Motor neuron (in vitro differentiated cells): ENCODE results near the gene ZNF101. TPM values are rescaled to one million over a fixed set of nuclear protein-coding genes. Genes with fewer than 3 reads are reported as not detected.

Experiments
- ATAC-seq, 8 experiments: fragments of 200-7000 bp; cut with Tn5 transposase; replicated peaks in 6 of 8; 2 replicates each; pipeline ENCODE4 v1.8.0; 2021; ENCODE audit warnings: mild to moderate bottlenecking in 8 of 8, moderate library complexity in 8 of 8
- H3K27ac ChIP-seq, 2 donors: fragments of 250-450 bp; sonication (Bioruptor Pico); 2 replicates each; pipeline ENCODE4 v1.9.0; 2021; ENCODE audit warnings: antibody characterized with exemption in 2 of 2, mild to moderate bottlenecking in 2 of 2, moderate library complexity in 1 of 2
- H3K4me1 ChIP-seq, 2 donors: fragments of 250-450 bp; sonication (Bioruptor Pico); replicated peaks in 1 of 2; 2 replicates each; pipeline ENCODE4 v1.6.1; 2021; ENCODE audit warnings: antibody characterized with exemption in 2 of 2, mild to moderate bottlenecking in 2 of 2, moderate library complexity in 1 of 2
- H3K4me3 ChIP-seq, 5 donors: fragments of 250-450 bp; sonication (Bioruptor Pico); 2 replicates each; pipeline ENCODE4 v1.9.0; 2021; ENCODE audit warnings: antibody characterized with exemption in 5 of 5, mild to moderate bottlenecking in 5 of 5, moderate library complexity in 4 of 5
- WGBS, 10 experiments: fragments of 450-650 bp; shearing (Covaris generic); methylation state at CpG; one replicate each; pipeline ENCODE4 v1.0.0; 2022; 5-methylcytosine and 5-hydroxymethylcytosine counted together
- in situ Hi-C, 9 experiments: fragments of 400-800 bp; cut with MboI; loops; one replicate each; pipeline ENCODE4 v1.15.0; 2021; ENCODE audit warnings: low sequenced_read_pairs in 9 of 9, low pct_unique_long_range_greater_than_20kb in 2 of 9; ENCODE audit not compliant: unreplicated experiment in 9 of 9
- total RNA-seq, 8 experiments: library from RNA; unstranded; fragments of 300-600 nt; gene quantifications; 2 replicates each; pipeline versions ENCODE4 v1.2.3 to v1.2.4, GENCODE V29; 2022

The ZNF101 gene
- total RNA-seq, 8 experiments from 2014 or later, result 5.5 to 10.8 (median 8.1) TPM

GRCh38 chr19:19644054-19644388 lies 24.6 kb upstream of the ZNF101 start:
- peaks cover 4 to 5% of the 10 kb centered on the region in 2 donors for H3K4me1 ChIP-seq
- no peak for ATAC-seq
- WGBS, 10 experiments, result 4 to 100% (median 30%) methylated on average over 1 to 5 of the region's 5 CpGs; no CpG with 5 or more reads in 5 of the 10 experiments
- H3K4me3 ChIP-seq, result peak overlapping the region in 3 of 5 donors; percentile 55 to 86 (median 73)
- no peak overlapping the region for H3K27ac ChIP-seq
- in situ Hi-C loops, result loop anchor here (10.0 to 25.0 kb wide), 3 partner anchors 107 to 119 kb away; partner anchors contain the start of genes CILP2 (in 8 of the 9) and YJEFN3 (in 4 of the 9)

DNA sequence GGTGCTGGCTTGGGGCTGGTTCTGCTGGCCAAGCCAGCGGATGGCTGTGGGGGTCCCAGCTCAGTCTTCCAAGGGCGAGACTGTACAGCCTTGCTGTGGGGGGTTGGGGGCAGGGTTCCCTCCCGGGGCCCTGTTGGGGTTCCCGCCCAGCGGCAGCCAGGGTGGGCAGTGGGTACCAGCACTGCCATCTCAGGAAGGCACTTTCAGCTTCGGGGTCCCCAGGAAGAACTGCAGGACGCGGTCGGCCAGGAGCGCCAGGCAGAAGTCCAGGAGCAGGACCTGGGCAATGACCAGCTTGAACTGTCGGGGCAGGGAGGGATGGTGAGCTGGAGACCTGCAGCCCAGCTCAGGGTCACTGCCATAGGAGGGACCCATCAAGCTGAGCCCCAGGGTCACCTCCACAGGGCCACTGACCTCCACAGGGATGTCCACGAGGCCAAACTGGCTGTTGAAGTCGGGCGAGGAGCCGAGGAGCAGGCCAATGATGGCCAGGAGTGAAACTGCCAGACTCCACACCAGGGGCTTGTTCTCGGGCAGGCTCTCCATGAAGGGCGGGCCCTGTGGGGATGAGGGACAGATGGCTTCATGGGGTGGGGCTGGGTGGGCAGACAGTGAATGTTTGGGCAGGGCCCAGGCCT lies 23.3 kb upstream of the ZNF101 start:
- H3K4me1 ChIP-seq, result peaks cover 4 to 5% of the 10 kb centered on the region in 2 donors
- WGBS, 10 experiments, result no CpG with 5 or more reads among the region's 17 CpGs
- no peak overlapping the region for H3K27ac ChIP-seq
- in situ Hi-C loops, result loop anchor here (10.0 to 25.0 kb wide), 3 partner anchors 108 to 121 kb away; partner anchors contain the start of genes CILP2 (in 8 of the 9) and YJEFN3 (in 4 of the 9)
- ATAC-seq, result no peak
- H3K4me3 ChIP-seq, result no peak overlapping the region

DNA sequence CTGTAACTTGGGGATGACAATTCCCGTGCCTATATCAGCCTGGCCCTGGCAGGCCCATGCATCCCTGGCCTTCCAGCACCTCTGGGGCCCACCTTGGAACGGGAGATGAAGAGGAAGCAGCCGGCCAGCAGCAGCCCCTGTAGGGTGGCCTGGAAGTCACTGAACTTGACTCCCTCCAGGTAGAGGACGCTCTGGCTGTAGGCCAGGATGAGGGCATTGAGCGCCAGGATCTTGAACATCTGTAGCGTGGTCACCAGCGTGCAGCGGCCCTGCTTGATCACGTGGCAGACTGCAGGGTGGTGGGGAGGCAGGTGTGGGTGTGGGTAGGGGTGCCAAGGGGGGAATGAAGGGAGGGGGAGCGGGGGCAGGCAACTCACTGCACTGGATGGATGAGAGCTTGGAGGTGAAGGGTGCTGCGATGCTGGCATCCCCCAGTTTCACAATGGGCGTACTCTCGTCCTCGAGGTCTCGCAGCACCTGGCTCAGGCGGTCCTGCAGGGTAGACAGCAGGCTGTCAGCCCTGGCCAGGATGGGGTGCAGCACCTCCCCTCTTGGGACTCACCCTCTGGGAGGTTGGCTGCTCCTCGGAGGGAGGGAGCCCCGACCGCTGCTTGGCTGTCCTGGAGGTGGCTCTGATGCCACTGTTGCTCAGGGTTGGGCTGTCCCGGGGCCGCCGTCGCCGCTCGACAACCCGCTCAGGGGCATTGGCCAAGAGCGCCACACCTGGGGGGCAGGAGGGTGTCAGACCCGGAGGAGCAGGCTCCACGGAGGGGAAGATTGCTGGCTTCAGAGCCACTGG lies 21.4 kb upstream of the ZNF101 start:
- Histone ChIP-seq H3K4me3 (no peak overlapping the region), H3K4me1 (peaks cover 4 to 5% of the 10 kb centered on the region in 2 donors), H3K27ac (no peak overlapping the region)
- ATAC-seq, result no peak
- in situ Hi-C loops, result loop anchor here (10.0 to 25.0 kb wide), 3 partner anchors 110 to 122 kb away; partner anchors contain the start of genes CILP2 (in 8 of the 9) and YJEFN3 (in 4 of the 9)
- WGBS, 10 experiments, result 80 to 93% methylated on average over 1 to 3 of the region's 29 CpGs; no CpG with 5 or more reads in 8 of the 10 experiments

- in situ Hi-C loops, result loop anchor here (10.0 to 25.0 kb wide), 3 partner anchors 112 to 124 kb away; partner anchors contain the start of genes CILP2 (in 8 of the 9) and YJEFN3 (in 4 of the 9)
- no peaks in the 10 kb centered on the region for H3K4me1 ChIP-seq
- ATAC-seq, result peak in 2 of 8 experiments; percentile 49 to 59
- H3K27ac ChIP-seq, result no peak overlapping the region
- no peak overlapping the region for H3K4me3 ChIP-seq
- 67 to 81% (median 80%) methylated on average over 3 to 4 of the region's 6 CpGs; no CpG with 5 or more reads in 7 of the 10 experiments for WGBS, 10 experiments
Observed at GRCh38 chr19:19649155-19649554, 19.5 kb upstream of the ZNF101 start.

DNA sequence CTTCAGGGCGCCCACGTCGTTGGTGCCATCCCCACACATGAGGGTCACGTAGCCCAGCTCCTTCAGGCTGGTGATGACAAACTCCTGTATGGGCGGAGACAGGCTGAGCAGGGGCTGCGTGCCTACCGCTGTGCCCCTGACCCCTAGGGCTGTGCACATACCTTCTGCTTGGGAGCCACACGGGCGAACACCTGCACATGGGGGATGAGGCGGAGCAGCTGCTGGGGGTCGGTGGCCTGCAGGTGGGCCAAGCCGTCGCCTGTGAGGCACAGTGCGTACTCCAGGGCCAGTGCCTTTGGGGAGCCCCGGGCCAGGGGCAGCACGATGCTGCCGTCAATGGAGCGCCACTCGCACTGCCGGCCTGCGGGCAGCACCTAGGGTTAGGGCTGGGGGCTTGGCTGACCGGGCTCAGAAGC lies 19.1 kb upstream of the ZNF101 start:
- 80 to 100% (median 95%) methylated on average over 1 to 7 of the region's 22 CpGs; no CpG with 5 or more reads in 6 of the 10 experiments for WGBS, 10 experiments
- no peaks in the 10 kb centered on the region for H3K4me1 ChIP-seq
- no peak overlapping the region for H3K27ac ChIP-seq
- no peak for ATAC-seq
- in situ Hi-C loops, result loop anchor here (10.0 to 25.0 kb wide), 3 partner anchors 112 to 125 kb away; partner anchors contain the start of genes CILP2 (in 8 of the 9) and YJEFN3 (in 4 of the 9)
- H3K4me3 ChIP-seq, result no peak overlapping the region

- H3K4me1 ChIP-seq, result no peaks in the 10 kb centered on the region
- H3K27ac ChIP-seq, result no peak overlapping the region
- no peak for ATAC-seq
- 100% methylated on average over 2 of the region's 9 CpGs; no CpG with 5 or more reads in 9 of the 10 experiments for WGBS, 10 experiments
- H3K4me3 ChIP-seq, result no peak overlapping the region
- in situ Hi-C loops, result no loop called here
Observed at GRCh38 chr19:19650331-19650730, 18.3 kb upstream of the ZNF101 start.

DNA sequence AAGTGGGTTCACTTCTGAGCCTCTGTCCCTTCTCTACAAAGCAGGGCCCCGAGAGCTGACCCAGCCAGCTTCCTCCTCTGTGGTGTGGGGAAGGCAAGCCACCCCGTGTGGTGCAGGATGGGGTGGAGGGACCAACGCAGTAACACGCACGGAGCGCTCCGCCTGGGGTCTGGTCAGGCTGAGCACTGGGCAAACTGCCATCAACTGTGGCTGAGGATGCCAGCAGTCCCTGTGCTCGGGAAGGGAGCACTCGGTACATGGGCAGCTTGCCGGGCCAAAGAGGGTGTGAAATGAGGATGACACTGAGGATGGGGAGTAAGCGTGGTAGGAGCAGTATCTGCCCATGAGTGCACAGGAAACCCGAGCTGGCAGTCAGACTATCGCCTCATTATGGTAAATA lies 17.6 kb upstream of the ZNF101 start:
- in situ Hi-C loops, result no loop called here
- Histone ChIP-seq H3K27ac (no peak overlapping the region), H3K4me3 (no peak overlapping the region), H3K4me1 (no peaks in the 10 kb centered on the region)
- 67 to 100% (median 98%) methylated on average over 1 to 8 of the region's 13 CpGs; no CpG with 5 or more reads in 4 of the 10 experiments for WGBS, 10 experiments
- no peak for ATAC-seq

- no peak overlapping the region for H3K4me3 ChIP-seq
- no peaks in the 10 kb centered on the region for H3K4me1 ChIP-seq
- WGBS, 10 experiments, result 60 to 100% (median 100%) methylated on average over 1 to 13 of the region's 24 CpGs; no CpG with 5 or more reads in 3 of the 10 experiments
- in situ Hi-C loops, result no loop called here
- no peak for ATAC-seq
- H3K27ac ChIP-seq, result no peak overlapping the region
Observed at GRCh38 chr19:19652482-19653295, 15.9 kb upstream of the ZNF101 start.

- ATAC-seq, result no peak
- 90 to 100% (median 100%) methylated on average over 1 to 5 of the region's 23 CpGs; no CpG with 5 or more reads in 5 of the 10 experiments for WGBS, 10 experiments
- in situ Hi-C loops, result no loop called here
- H3K27ac ChIP-seq, result no peak overlapping the region
- no peak overlapping the region for H3K4me3 ChIP-seq
- no peaks in the 10 kb centered on the region for H3K4me1 ChIP-seq
Observed at GRCh38 chr19:19653597-19654147, 15.0 kb upstream of the ZNF101 start.

- WGBS, 10 experiments, result 94 to 100% (median 100%) methylated on average over 1 to 8 of the region's 15 CpGs; no CpG with 5 or more reads in 5 of the 10 experiments
- H3K4me3 ChIP-seq, result no peak overlapping the region
- H3K27ac ChIP-seq, result no peak overlapping the region
- H3K4me1 ChIP-seq, result no peaks in the 10 kb centered on the region
- ATAC-seq, result no peak
- in situ Hi-C loops, result no loop called here
Observed at GRCh38 chr19:19654441-19654840, 14.2 kb upstream of the ZNF101 start.

DNA sequence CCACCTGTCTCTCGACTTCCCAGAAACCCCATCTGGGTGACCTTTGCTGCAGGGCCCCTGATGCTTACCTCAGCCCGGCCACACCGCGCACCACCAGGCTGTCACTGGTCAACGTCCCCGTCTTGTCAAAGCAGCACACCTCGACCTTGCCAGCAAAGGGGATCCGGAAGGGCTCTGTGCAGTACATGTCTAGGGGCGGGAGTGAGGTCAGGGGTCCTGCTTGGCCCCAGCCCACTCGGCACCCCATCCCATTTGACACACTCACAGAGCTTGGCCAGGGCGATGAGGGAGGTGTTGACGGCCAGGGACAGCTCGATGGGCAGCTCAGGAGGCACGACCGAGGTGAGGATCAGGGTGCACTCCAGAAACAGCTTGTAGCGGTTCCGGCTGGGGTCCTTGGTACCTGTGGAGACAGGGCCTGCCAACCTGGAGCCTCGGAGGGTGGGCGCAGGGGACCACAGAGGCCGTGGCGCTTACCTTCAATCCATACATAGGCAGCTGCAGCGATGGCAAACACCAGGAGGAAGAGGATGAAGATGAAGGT lies 13.5 kb upstream of the ZNF101 start:
- whole genome bisulfite sequencing, 10 experiments, result 90 to 100% (median 96%) methylated on average over 1 to 18 of the region's 22 CpGs; no CpG with 5 or more reads in 5 of the 10 experiments
- no peak for ATAC-seq
- in situ Hi-C loops, result no loop called here
- H3K4me3 ChIP-seq, result no peak overlapping the region
- H3K4me1 ChIP-seq, result no peaks in the 10 kb centered on the region
- no peak overlapping the region for H3K27ac ChIP-seq
